Hematopoietic multipotent progenitor cell treated with erythropoietin and hydrocortisone succinate and interleukin-3 and kit ligand, for 15 days (in vitro differentiated cells): Measurements from ENCODE around the gene TMEM150C.
"Not testable (repeated sequence)": the region's sequence is repeated elsewhere in the genome, so short reads cannot be mapped to it uniquely, and the experiment has no call there.

Experiments
- DNase-seq: peaks from one replicate; pipeline ENCODE4 v3.0.0-alpha.2; 2015; ENCODE audit warnings: low spot score

The TMEM150C gene

GRCh38 chr4:82569076-82569475 is 7.3 kb upstream of the TMEM150C start:
- DNase-seq, result no peak

- DNase-seq, result no peak
Observed at GRCh38 chr4:82567444-82567843, 5.7 kb upstream of the TMEM150C start.

GRCh38 chr4:82562564-82562854 is 721 bp upstream of the TMEM150C start:
- DNase-seq, result no peak

GRCh38 chr4:82560853-82561785 is 669 bp downstream of the TMEM150C start:
- no peak for DNase-seq

- no peak for DNase-seq
Observed at GRCh38 chr4:82559735-82560120, 2.1 kb downstream of the TMEM150C start.

- not testable (repeated sequence) for DNase-seq
Observed at GRCh38 chr4:82559090-82559734, 2.6 kb downstream of the TMEM150C start.

- no peak for DNase-seq
Observed at GRCh38 chr4:82555276-82555675, 6.5 kb downstream of the TMEM150C start.

- DNase-seq, result no peak
Observed at GRCh38 chr4:82553020-82553419, 8.8 kb downstream of the TMEM150C start.

- DNase-seq, result no peak
Observed at GRCh38 chr4:82551734-82552133, 10.1 kb downstream of the TMEM150C start.

- DNase-seq, result not testable (repeated sequence)
Observed at GRCh38 chr4:82547850-82548249, 13.9 kb downstream of the TMEM150C start.

- DNase-seq, result no peak
Observed at GRCh38 chr4:82543131-82543530, 18.7 kb downstream of the TMEM150C start.

GRCh38 chr4:82542642-82543041 is 19.1 kb downstream of the TMEM150C start:
- DNase-seq, result no peak

- DNase-seq, result no peak
Observed at GRCh38 chr4:82529322-82529721, 32.5 kb downstream of the TMEM150C start.

GRCh38 chr4:82528868-82529267 is 32.9 kb downstream of the TMEM150C start:
- DNase-seq, result no peak

GRCh38 chr4:82528074-82528473 is 33.7 kb downstream of the TMEM150C start:
- no peak for DNase-seq

GRCh38 chr4:82525307-82525911 is 36.4 kb downstream of the TMEM150C start:
- no peak for DNase-seq

GRCh38 chr4:82524570-82525152 is 37.1 kb downstream of the TMEM150C start:
- DNase-seq, result no peak

- no peak for DNase-seq
Observed at GRCh38 chr4:82523179-82523578, 38.6 kb downstream of the TMEM150C start.

- no peak for DNase-seq
Observed at GRCh38 chr4:82522472-82522871, 39.3 kb downstream of the TMEM150C start.

- DNase-seq, result no peak
Observed at GRCh38 chr4:82521283-82521682, 40.5 kb downstream of the TMEM150C start.

- no peak for DNase-seq
Observed at GRCh38 chr4:82519776-82520175, 42.0 kb downstream of the TMEM150C start.

GRCh38 chr4:82519072-82519471 is 42.7 kb downstream of the TMEM150C start:
- DNase-seq, result no peak

GRCh38 chr4:82517043-82517442 is 44.7 kb downstream of the TMEM150C start:
- no peak for DNase-seq
